Stimulated activated CD4-positive, alpha-beta T cell treated with anti-CD3 and anti-CD28 coated beads, Interleukin-1b, Interleukin-23, amount 100 ng/mL, for 4 hours (primary cell): ENCODE results near the gene ECHS1.
"Not testable (repeated sequence)": the region's sequence is repeated elsewhere in the genome, so short reads cannot be mapped to it uniquely, and the experiment has no call there.

ENCODE experiments used
- DNase-seq, 2 donors: peaks; one replicate each; pipeline ENCODE4 v3.0.0-alpha.2; 2020; ENCODE audit warnings: low read depth in 2 of 2

ECHS1 gene

GRCh38 chr10:133324857-133325260, 48.3 kb downstream of the ECHS1 start:
- DNase-seq: no peak

GRCh38 chr10:133324198-133324792, 48.9 kb downstream of the ECHS1 start:
- peak; percentile 41 to 45 for DNase-seq

GRCh38 chr10:133322064-133322709, 51.0 kb downstream of the ECHS1 start:
- DNase-seq: not testable (repeated sequence)

- DNase-seq: not testable (repeated sequence)
These were observed 52.2 kb downstream of the ECHS1 start for GRCh38 chr10:133320852-133321422.

- peak; percentile 36 to 60 for DNase-seq
These were observed 54.5 kb downstream of the ECHS1 start for GRCh38 chr10:133318494-133319127.

- DNase-seq: no peak
These were observed 56.4 kb downstream of the ECHS1 start for GRCh38 chr10:133316732-133317131.

- DNase-seq: no peak
These were observed 56.9 kb downstream of the ECHS1 start for GRCh38 chr10:133316266-133316665.

- no peak for DNase-seq
These were observed 57.3 kb downstream of the ECHS1 start for GRCh38 chr10:133315847-133316246.

GRCh38 chr10:133314911-133315310, 58.2 kb downstream of the ECHS1 start:
- DNase-seq: no peak

GRCh38 chr10:133313192-133313591, 60.0 kb downstream of the ECHS1 start:
- no peak for DNase-seq

- no peak for DNase-seq
These were observed 60.4 kb downstream of the ECHS1 start for GRCh38 chr10:133312769-133313145.
